Thoracic aorta (tissue), 2 donors: ENCODE results near the gene GSG1L. TPM values are rescaled to one million over a fixed set of nuclear protein-coding genes. Genes with fewer than 3 reads are reported as not detected.

Experiments used
- ATAC-seq: fragments of 150-250 bp; one replicate; pipeline ENCODE4 v1.8.0; 2017; ENCODE audit warnings: low read depth; ENCODE audit not compliant: insufficient number of reproducible peaks, low FRiP score
- DNase-seq: peaks from one replicate; pipeline ENCODE4 v3.0.0-alpha.2; 2020; ENCODE audit warnings: low spot score
- H3K27ac ChIP-seq, 2 donors: fragments of 200-600 bp; sonication (generic); 1 replicate in 1 of 2; 2 replicates in 1 of 2; pipeline ENCODE4 v1.5.1; 2016; ENCODE audit warnings: mild to moderate bottlenecking in 2 of 2, moderate library complexity in 2 of 2
- H3K27me3 ChIP-seq: fragments of 200-600 bp; sonication (generic); replicated peaks from 2 replicates; pipeline ENCODE4 v1.6.0; 2016; ENCODE audit warnings: mild to moderate bottlenecking; ENCODE audit not compliant: insufficient read depth
- H3K36me3 ChIP-seq: fragments of 200-600 bp; sonication (generic); one replicate; pipeline ENCODE4 v1.5.1; 2016
- H3K4me1 ChIP-seq, 2 donors: fragments of 200-600 bp; sonication (generic); 1 replicate in 1 of 2; 2 replicates in 1 of 2; pipeline versions ENCODE4 v1.5.1 to v1.6.0; 2016; ENCODE audit warnings: low read depth in 2 of 2, mild to moderate bottlenecking in 1 of 2; ENCODE audit not compliant: control insufficient read depth in 1 of 2
- H3K4me3 ChIP-seq: fragments of 200-600 bp; sonication (generic); 2 replicates; pipeline ENCODE4 v1.5.1; 2016; ENCODE audit warnings: mild to moderate bottlenecking
- H3K9me3 ChIP-seq: fragments of 200-600 bp; sonication (generic); 2 replicates; pipeline ENCODE4 v1.5.1; 2016
- total RNA-seq, 2 donors: library from RNA; depleted of rRNA; stranded (reverse); fragments of >200 nt; gene quantifications; one replicate each; pipeline versions ENCODE4 v1.1.0 to v1.2.3, GENCODE V29; 2016
- TF ChIP-seq, protein P1 (sequence below): fragments of 200-600 bp; sonication (generic); IDR thresholded peaks from one replicate; pipeline ENCODE4 v1.5.1; 2019; ENCODE audit warnings: antibody characterized with exemption

GSG1L gene
- total RNA-seq, 2 donors from 2014 or later: 5.3 to 5.9 TPM

DNA sequence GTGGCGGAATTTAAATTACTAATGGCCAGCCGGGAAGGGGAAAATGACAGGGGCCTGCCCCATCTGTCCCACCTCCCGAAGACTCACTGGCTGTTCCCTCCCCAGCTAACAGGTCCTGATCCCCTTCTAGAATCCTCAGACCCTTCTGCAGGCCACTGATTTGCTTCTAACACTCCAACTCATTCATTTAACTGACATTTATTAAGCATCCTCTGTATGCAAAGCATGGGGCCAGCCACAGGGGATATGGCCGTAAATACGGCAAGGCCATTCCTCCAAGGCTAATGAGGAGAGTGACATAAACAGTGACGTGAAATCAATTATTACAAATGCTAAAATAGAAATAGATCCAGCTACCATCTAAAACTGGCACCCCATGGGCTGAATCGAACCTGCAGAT, 195.3 kb downstream of the GSG1L start:
- no peak for ATAC-seq
- peaks cover 8% of the 10 kb centered on the region for H3K9me3 ChIP-seq
- no peak overlapping the region for H3K27ac ChIP-seq
- no peaks in the 10 kb centered on the region for H3K27me3 ChIP-seq
- no peaks in the 10 kb centered on the region for H3K4me1 ChIP-seq
- TF ChIP-seq, protein P1, sequence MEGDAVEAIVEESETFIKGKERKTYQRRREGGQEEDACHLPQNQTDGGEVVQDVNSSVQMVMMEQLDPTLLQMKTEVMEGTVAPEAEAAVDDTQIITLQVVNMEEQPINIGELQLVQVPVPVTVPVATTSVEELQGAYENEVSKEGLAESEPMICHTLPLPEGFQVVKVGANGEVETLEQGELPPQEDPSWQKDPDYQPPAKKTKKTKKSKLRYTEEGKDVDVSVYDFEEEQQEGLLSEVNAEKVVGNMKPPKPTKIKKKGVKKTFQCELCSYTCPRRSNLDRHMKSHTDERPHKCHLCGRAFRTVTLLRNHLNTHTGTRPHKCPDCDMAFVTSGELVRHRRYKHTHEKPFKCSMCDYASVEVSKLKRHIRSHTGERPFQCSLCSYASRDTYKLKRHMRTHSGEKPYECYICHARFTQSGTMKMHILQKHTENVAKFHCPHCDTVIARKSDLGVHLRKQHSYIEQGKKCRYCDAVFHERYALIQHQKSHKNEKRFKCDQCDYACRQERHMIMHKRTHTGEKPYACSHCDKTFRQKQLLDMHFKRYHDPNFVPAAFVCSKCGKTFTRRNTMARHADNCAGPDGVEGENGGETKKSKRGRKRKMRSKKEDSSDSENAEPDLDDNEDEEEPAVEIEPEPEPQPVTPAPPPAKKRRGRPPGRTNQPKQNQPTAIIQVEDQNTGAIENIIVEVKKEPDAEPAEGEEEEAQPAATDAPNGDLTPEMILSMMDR: no peak
- H3K36me3 ChIP-seq: no peaks in the 10 kb centered on the region
- no peak overlapping the region for H3K4me3 ChIP-seq
- no peak for DNase-seq

DNA sequence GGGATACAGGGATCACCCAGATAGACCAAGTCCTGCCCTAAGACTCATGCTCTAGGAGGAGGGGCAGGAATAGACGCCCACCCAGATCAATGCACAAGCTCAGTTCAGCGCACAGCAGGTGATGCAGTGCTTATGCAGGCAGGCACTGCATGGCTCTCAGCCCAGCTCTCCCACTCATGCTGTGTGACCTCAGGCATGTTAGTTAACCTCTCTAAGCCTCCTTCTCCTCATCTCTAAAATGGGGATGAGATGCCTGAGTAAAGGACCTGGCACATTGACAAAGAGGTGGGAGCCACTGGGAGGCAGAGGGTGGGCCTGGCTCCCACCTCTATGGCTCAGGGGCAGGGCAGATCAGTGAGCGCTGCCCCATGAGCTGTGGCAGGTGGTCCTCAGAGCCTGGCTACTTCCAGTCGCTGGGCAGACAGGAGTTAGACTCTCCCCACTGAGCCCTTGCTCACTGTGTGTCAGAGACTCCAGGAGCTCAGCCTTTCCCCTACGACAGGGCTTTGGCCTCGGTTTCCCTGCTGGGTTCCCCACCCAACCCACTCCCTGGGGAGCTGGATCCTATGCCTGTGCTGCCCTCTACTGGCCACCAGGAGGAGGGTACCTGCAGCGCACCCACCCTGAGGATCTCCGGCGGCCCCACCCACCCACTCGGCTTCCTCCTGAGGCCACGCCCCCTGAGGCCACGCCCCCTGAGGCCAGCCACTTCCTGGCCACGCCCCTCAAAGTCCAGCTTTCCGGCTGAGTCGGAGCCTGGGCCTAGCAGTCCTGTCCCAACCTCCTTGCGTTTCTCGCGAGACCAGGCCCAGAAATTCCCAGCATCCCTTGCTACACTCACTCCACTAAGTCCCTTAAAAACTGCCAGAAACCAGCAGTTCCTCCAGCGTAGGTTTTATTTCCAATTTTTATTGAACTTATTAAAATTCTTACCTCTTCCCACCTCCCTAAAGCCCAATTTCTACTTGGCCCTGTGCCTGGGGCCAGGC, 196.1 kb downstream of the GSG1L start:
- Histone ChIP-seq H3K27ac (no peak overlapping the region), H3K27me3 (no peaks in the 10 kb centered on the region), H3K36me3 (no peaks in the 10 kb centered on the region), H3K4me1 (no peaks in the 10 kb centered on the region), H3K9me3 (peaks cover 11% of the 10 kb centered on the region), H3K4me3 (no peak overlapping the region)
- ATAC-seq (no peak), DNase-seq (no peak)
- TF ChIP-seq, protein P1: peak; percentile 47

DNA sequence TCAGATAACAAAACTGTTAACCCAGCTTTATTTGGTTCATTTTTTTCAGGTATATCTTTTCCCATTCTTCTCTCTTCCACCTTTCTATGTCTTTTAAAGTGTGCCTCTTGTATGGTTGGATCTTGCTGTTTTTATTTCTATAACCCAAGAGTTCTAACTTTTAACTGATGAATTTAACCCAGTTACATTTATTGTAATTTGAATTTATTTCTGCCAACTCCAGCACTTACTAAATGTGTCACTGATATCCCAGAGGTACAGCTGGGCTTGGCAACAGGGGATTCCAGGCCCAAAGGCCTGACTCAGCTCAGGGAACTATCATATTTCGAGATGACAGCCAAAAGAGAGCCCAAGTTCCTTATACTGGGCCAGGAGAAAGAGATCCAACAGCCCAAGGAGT, 200.1 kb downstream of the GSG1L start:
- H3K4me1 ChIP-seq: no peaks in the 10 kb centered on the region
- no peak overlapping the region for H3K4me3 ChIP-seq
- H3K9me3 ChIP-seq: peaks cover 11% of the 10 kb centered on the region
- no peaks in the 10 kb centered on the region for H3K27me3 ChIP-seq
- H3K27ac ChIP-seq: no peak overlapping the region
- ATAC-seq (no peak), DNase-seq (no peak)
- H3K36me3 ChIP-seq: no peaks in the 10 kb centered on the region
- TF ChIP-seq, protein P1: no peak

DNA sequence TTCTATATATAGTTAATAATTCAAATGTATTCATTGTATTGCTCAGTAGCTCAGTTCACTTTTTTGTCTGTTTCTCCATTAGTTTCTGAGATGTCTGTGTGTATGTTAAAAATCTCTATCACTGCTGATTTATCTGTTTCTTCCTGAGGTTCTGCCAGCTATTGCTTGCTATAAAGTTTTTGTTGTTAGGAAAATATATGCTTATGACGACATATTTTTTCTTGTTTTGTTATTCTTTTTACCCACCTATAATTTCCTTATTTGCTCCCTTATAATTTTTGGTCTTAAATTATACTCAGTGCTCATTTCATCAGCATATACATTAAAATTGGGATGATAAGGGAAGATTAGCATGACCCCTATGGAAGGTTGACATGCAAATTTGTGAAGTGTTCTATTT, 200.6 kb downstream of the GSG1L start:
- H3K36me3 ChIP-seq: no peaks in the 10 kb centered on the region
- no peak for DNase-seq
- TF ChIP-seq, protein P1: no peak
- no peak overlapping the region for H3K27ac ChIP-seq
- no peaks in the 10 kb centered on the region for H3K27me3 ChIP-seq
- H3K4me3 ChIP-seq: no peak overlapping the region
- no peaks in the 10 kb centered on the region for H3K4me1 ChIP-seq
- no peak for ATAC-seq
- peaks cover 11% of the 10 kb centered on the region for H3K9me3 ChIP-seq

DNA sequence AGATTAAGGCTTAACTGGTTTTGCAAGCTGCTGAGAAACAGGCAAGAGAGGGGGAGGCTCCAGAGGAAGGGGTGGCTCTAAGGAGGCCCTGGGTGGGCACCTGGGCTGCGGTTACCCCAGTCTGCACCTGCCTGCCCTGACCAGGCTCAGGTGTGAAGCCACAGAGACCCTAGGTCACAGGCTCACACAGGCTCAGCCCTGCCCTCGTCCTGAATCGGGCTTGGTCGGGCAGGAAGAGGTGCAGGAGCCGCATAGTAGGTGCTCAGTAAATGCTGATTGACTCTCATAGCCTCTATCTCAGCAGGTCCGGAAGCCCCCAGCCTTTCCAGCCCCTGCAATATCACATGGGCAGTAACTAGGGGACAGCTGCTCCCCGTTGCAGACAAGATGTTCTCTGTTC, 203.4 kb downstream of the GSG1L start:
- Histone ChIP-seq H3K36me3 (no peaks in the 10 kb centered on the region), H3K4me3 (no peak overlapping the region), H3K4me1 (no peaks in the 10 kb centered on the region), H3K27ac (no peak overlapping the region), H3K27me3 (no peaks in the 10 kb centered on the region), H3K9me3 (peaks cover 11% of the 10 kb centered on the region)
- DNase-seq (no peak), ATAC-seq (no peak)
- TF ChIP-seq, protein P1: no peak
